ENCODE results near the gene GRAMD2A.

The GRAMD2A gene

DNA sequence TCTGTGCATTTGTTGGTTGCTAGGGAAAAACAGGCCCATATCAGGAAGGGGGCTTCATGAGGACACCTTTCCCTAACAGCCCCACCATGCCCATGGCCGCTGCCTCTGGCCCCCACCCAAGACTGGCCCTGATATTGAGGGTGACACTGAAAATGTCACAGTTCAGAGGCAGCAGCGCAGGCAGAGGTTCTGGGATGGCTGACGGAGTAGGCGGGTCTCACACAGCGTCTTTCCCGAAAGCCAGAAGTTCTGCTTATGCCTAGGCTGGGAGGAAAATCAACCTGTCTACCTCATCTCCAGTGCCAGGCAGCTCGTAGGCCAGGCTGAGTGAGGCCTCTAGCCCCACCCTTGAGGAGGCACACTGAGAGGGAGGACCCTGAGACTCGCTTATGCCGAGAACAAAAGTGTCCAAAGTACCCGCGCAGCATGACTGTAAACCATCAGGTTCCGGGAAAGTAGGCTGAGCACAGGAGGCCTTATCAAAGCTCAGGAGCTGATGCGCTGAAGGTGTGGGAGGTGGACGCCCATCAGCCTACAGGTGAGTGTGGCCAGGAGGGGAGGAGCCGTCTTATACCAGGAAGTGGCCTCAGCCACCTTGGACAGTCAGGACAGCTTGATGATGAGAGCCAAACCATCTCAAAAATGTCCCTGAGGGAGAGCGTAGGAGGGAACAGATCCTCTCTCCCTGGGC lies 27.5 kb downstream of the GRAMD2A start:
- Histone ChIP-seq H3K36me3 (no peaks in the 10 kb centered on the region), H3K9ac (no peak overlapping the region), H3K4me2 (no peak overlapping the region), H3K4me3 (no peak overlapping the region), H3K27ac (no peak overlapping the region), H3K27me3 (no peaks in the 10 kb centered on the region), H3K4me1 (peaks cover 7% of the 10 kb centered on the region), H3K9me3 (no peaks in the 10 kb centered on the region), H4K20me1 (no peaks in the 10 kb centered on the region)
- TF ChIP-seq Cebpa-rat (IDR thresholded peaks at IDR 0.05) = no peak

DNA sequence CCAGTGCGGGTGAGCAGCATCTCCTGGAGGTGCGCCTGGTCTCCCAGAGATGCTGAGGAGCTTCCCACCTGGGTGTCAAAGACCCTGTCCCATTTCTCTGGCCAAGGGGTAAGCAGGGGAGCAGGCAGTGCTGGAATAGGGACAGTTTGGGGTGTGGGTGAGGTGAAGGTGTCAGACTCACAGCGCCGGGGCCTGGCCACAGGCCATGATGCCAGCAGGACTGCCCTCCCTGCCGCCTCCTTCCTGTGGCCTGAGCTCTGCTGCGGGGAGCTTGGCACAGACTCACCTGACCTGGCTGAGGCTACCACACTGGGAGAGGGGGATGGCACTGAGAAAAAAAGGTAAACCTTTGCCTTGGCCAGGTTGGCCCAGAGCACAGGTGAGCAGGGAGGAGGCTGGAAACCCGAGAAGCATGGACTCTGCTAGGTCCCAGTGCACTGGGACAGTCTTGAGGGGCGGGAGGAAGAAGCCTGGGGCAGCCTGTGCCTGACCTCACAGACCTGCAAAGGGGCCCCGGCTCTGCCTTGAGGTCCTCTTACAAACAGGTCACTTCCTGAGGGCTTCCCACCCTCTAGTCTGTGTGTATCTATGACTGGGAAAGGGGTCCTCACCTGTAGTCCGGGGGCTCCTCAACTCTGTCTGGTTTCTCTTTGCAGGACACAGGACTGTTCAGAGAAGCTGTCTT lies 28.2 kb downstream of the GRAMD2A start:
- no peak overlapping the region for H3K27ac ChIP-seq
- no peak overlapping the region for H3K4me2 ChIP-seq
- no peak for TF ChIP-seq Cebpa-rat (IDR thresholded peaks at IDR 0.05)
- H3K27me3 ChIP-seq = no peaks in the 10 kb centered on the region
- H3K9ac ChIP-seq = no peak overlapping the region
- no peaks in the 10 kb centered on the region for H4K20me1 ChIP-seq
- H3K36me3 ChIP-seq = no peaks in the 10 kb centered on the region
- H3K4me1 ChIP-seq = peaks cover 7% of the 10 kb centered on the region
- H3K4me3 ChIP-seq = no peak overlapping the region
- H3K9me3 ChIP-seq = no peaks in the 10 kb centered on the region

GRCh38 chr15:72168808-72169190 lies 28.8 kb downstream of the GRAMD2A start:
- Histone ChIP-seq H4K20me1 (no peaks in the 10 kb centered on the region), H3K9me3 (no peaks in the 10 kb centered on the region), H3K4me1 (peaks cover 7% of the 10 kb centered on the region), H3K27ac (no peak overlapping the region), H3K27me3 (no peaks in the 10 kb centered on the region), H3K4me3 (no peak overlapping the region), H3K9ac (no peak overlapping the region), H3K36me3 (no peaks in the 10 kb centered on the region), H3K4me2 (no peak overlapping the region)
- no peak for TF ChIP-seq Cebpa-rat (IDR thresholded peaks at IDR 0.05)

DNA sequence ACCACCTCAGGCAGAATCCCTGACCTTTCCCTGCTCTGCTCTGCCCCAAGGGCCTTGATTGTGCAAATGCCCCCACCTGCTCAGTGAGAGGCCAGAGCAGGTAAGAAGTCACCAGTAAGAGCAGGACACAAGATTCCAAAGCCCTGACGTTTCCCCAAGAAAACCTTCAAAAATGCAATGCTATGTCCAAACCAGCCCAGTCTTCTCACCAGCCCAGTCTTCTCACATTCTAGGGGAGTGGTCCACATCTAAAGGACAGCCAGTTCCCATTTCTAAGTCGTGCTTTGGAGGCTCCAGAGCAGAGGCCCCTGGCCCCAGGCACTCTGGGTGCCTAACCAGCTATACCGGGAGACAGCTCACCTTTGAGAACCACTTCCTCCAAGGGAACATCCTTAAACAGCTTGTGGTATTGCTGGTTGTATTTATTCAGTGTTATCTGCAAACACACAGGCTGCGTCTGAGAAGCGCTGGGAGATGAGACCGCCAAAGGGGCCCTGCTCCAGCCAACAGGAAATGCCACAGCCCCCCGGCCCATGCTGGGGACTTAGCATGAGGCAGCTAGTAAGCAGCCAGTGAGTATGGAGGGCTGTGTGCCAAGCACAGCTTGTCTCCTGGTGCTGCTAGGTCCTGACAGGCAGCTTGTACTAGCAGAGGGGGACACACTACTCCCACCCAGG lies 29.3 kb downstream of the GRAMD2A start:
- no peak overlapping the region for H3K27ac ChIP-seq
- TF ChIP-seq Cebpa-rat (IDR thresholded peaks at IDR 0.05) = no peak

DNA sequence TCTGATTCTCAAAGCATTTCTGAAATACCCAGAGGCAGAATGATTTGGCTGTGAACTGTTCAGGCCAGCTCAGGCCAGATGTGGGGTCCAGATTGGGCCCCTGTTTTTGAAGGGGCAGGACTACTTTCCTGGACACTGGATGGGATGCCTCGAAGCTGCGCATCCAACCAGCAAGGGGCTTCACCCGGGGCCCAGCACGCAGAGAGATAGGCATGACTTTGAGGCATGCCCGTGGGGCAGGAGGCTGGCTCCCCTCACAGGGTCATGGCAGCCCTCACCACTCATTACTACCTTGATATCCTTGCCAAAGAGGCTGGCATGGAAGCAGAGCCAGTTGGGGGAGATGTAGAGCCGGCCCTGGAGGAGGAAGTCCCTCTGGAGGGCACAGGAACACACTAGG lies 30.1 kb downstream of the GRAMD2A start:
- no peaks in the 10 kb centered on the region for H3K27me3 ChIP-seq
- H3K27ac ChIP-seq = no peak overlapping the region
- no peak overlapping the region for H3K4me3 ChIP-seq
- H4K20me1 ChIP-seq = no peaks in the 10 kb centered on the region
- no peak overlapping the region for H3K4me2 ChIP-seq
- no peak for TF ChIP-seq Cebpa-rat (IDR thresholded peaks at IDR 0.05)
- no peak overlapping the region for H3K9ac ChIP-seq
- H3K4me1 ChIP-seq = peaks cover 7% of the 10 kb centered on the region
- no peaks in the 10 kb centered on the region for H3K9me3 ChIP-seq
- H3K36me3 ChIP-seq = no peaks in the 10 kb centered on the region

More for the DNA sequence above, 29.3 kb downstream of the GRAMD2A start:
- H3K4me1 ChIP-seq = peaks cover 7% of the 10 kb centered on the region
- H3K27me3 ChIP-seq = no peaks in the 10 kb centered on the region
- H3K9me3 ChIP-seq = no peaks in the 10 kb centered on the region
- no peaks in the 10 kb centered on the region for H4K20me1 ChIP-seq
- no peak overlapping the region for H3K4me2 ChIP-seq
- no peak overlapping the region for H3K4me3 ChIP-seq
- no peak overlapping the region for H3K9ac ChIP-seq
- H3K36me3 ChIP-seq = no peaks in the 10 kb centered on the region

DNA sequence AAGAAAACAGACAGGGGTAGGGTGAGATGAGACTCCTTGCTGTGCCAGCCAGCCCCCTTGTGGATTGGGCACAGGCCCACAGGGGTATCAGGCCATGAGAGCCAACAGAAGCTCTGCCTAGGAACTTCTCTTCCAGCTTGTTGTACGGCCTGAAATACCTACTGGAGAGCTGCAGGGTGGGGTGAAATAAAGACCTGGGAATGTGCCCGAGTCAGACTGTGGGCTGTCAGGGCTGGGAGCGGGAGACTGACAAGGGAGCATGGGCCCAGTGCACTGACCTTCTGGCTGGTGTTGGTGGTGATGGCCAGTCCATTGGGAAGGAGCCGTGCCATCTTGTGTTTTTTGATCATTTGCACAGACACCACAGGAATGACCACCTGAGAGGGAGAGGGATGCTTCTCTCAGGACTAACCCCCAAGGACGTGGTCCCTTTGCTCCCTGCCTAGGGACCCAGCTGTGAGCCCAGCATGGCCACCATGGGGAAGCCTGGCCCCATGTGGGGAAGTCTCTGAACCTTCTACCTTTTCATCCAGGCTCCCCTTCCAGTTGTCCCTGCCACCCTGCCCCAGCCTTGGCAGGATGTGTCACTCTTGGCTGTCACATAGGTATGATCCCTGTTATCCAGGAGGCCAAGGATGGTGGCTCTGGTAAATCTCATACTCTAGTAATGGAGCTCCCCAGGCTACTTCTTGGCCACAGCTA lies 30.7 kb downstream of the GRAMD2A start:
- no peak overlapping the region for H3K27ac ChIP-seq
- H3K4me2 ChIP-seq = no peak overlapping the region
- H3K27me3 ChIP-seq = no peaks in the 10 kb centered on the region

DNA sequence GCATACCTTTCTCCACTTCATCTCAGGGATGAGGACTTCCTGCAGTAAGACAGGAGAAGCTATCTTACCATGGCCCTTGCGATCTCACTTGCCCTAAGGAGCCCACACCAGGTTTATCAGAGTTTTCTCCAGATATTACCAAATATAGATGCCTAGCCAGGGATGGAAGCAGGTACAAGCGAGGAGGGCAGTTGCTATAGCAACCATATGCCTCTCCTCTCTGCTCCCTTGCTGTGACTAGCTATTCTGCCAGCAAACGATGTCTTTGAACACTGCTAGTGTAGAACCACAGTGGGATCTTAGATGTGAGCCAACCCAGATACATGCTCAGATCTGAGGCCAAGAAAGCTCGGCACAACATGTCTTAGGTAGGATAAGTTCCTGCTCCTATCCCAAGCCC lies 33.9 kb downstream of the GRAMD2A start:
- no peaks in the 10 kb centered on the region for H3K9me3 ChIP-seq
- H3K9ac ChIP-seq = no peak overlapping the region
- TF ChIP-seq Cebpa-rat (IDR thresholded peaks at IDR 0.05) = no peak
- H3K4me2 ChIP-seq = no peak overlapping the region
- no peak overlapping the region for H3K4me3 ChIP-seq
- no peak overlapping the region for H3K27ac ChIP-seq
- no peaks in the 10 kb centered on the region for H3K27me3 ChIP-seq
- H3K4me1 ChIP-seq = peaks cover 7% of the 10 kb centered on the region
- H3K36me3 ChIP-seq = no peaks in the 10 kb centered on the region
- no peaks in the 10 kb centered on the region for H4K20me1 ChIP-seq

More for the DNA sequence above, 30.7 kb downstream of the GRAMD2A start:
- no peak for TF ChIP-seq Cebpa-rat (IDR thresholded peaks at IDR 0.05)
- no peaks in the 10 kb centered on the region for H3K36me3 ChIP-seq
- H4K20me1 ChIP-seq = no peaks in the 10 kb centered on the region
- peaks cover 7% of the 10 kb centered on the region for H3K4me1 ChIP-seq
- no peak overlapping the region for H3K4me3 ChIP-seq
- H3K9me3 ChIP-seq = no peaks in the 10 kb centered on the region
- H3K9ac ChIP-seq = no peak overlapping the region

GRCh38 chr15:72162569-72162968 lies 35.0 kb downstream of the GRAMD2A start:
- Histone ChIP-seq H3K27ac (no peak overlapping the region), H3K9ac (no peak overlapping the region), H3K4me1 (no peaks in the 10 kb centered on the region), H3K4me2 (no peak overlapping the region), H3K4me3 (no peak overlapping the region), H4K20me1 (no peaks in the 10 kb centered on the region), H3K36me3 (no peaks in the 10 kb centered on the region), H3K27me3 (no peaks in the 10 kb centered on the region), H3K9me3 (no peaks in the 10 kb centered on the region)
- no peak for TF ChIP-seq Cebpa-rat (IDR thresholded peaks at IDR 0.05)

DNA sequence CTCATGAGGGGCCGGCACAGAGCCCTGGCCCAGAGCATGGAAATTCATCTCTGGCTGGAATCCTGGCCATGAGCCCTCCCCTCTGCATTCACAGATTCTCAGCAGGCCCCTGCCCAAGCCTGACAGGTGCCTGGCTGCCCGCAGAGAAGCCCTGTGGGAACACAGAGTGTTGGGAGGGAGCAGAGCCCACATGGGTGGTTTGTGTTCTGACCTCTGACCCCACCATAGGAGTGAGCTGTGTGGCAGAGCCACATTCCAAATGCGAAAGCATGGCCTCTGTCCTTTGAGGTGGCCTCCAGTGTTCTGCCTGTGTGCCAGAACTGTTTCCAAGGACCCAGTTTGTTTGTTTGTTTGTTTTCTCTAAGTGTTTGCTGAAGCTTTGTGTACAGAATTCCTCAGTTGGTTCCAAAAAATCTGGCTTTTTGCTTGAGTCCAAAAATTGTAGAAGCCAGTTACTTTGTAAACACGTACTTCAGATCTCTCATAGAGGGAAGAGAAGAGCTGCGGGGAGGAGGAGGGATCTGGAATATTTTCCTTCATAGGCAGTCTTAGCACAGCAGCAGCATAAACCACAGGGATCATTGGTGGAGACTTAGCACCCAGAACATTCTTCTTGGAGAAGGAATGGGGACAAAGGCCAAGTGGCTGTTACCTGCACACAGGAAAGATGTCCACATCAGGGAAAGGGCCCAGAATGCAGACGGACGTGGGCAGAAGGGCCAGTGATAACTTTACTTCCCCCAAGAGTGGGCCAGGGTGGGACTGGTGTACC lies 36.0 kb downstream of the GRAMD2A start:
- TF ChIP-seq Cebpa-rat (IDR thresholded peaks at IDR 0.05) = no peak
- no peak overlapping the region for H3K4me2 ChIP-seq
- no peak overlapping the region for H3K27ac ChIP-seq
- no peaks in the 10 kb centered on the region for H3K27me3 ChIP-seq
- H3K9ac ChIP-seq = no peak overlapping the region
- no peaks in the 10 kb centered on the region for H3K4me1 ChIP-seq
- H4K20me1 ChIP-seq = no peaks in the 10 kb centered on the region
- H3K36me3 ChIP-seq = no peaks in the 10 kb centered on the region
- no peak overlapping the region for H3K4me3 ChIP-seq
- H3K9me3 ChIP-seq = no peaks in the 10 kb centered on the region

Data from BLaER1 (cell line).